Heart left ventricle (tissue), 16 donors: ENCODE results near the gene DDX51. TPM values are rescaled to one million over a fixed set of nuclear protein-coding genes. Genes with fewer than 3 reads are reported as not detected.

Experiments used
- ATAC-seq, 4 donors: fragments of 200-7000 bp; cut with Tn5 transposase; one replicate each; pipeline ENCODE4 v1.9.1; 2020 to 2022; ENCODE audit warnings: moderate library complexity in 4 of 4, mild to moderate bottlenecking in 3 of 4, moderate number of reproducible peaks in 1 of 4
- DNase-seq, 5 donors: peaks; one replicate each; pipeline ENCODE4 v3.0.0-alpha.2; 2020
- H3K27ac ChIP-seq, 12 donors: fragments of 200-600 bp; sonication (generic) in 4 of 12; one replicate each; pipeline versions ENCODE4 v1.5.0 to v1.8.0; 2016 to 2022; ENCODE audit warnings: mild to moderate bottlenecking in 2 of 12
- H3K27me3 ChIP-seq, 9 donors: fragments of 200-600 bp; sonication (generic) in 2 of 9; one replicate each; pipeline versions ENCODE4 v1.5.1 to v1.8.0; 2016 to 2022; ENCODE audit warnings: mild to moderate bottlenecking in 3 of 9
- H3K36me3 ChIP-seq, 9 donors: fragments of 200-600 bp; sonication (generic) in 2 of 9; one replicate each; pipeline versions ENCODE4 v1.5.0 to v1.8.0; 2018 to 2022; ENCODE audit warnings: mild to moderate bottlenecking in 2 of 9
- H3K4me1 ChIP-seq, 12 donors: fragments of 200-600 bp; sonication (generic) in 4 of 12; one replicate each; pipeline versions ENCODE4 v1.5.0 to v1.8.0; 2016 to 2022; ENCODE audit warnings: mild to moderate bottlenecking in 3 of 12
- H3K4me3 ChIP-seq, 12 donors: fragments of 200-600 bp; sonication (generic) in 4 of 12; one replicate each; pipeline versions ENCODE4 v1.5.0 to v1.8.0; 2017 to 2022; ENCODE audit warnings: mild to moderate bottlenecking in 9 of 12, moderate library complexity in 4 of 12
- H3K9me3 ChIP-seq, 12 donors: fragments of 200-600 bp; sonication (generic) in 4 of 12; one replicate each; pipeline versions ENCODE4 v1.5.0 to v1.8.0; 2016 to 2022; ENCODE audit warnings: mild to moderate bottlenecking in 1 of 12
- POLR2A ChIP-seq, 2 donors: fragments of 450-650 bp; IDR thresholded peaks; one replicate each; pipeline ENCODE4 v1.6.1; 2017; ENCODE audit warnings: antibody characterized with exemption in 2 of 2, mild to moderate bottlenecking in 2 of 2, moderate library complexity in 2 of 2
- WGBS, 4 donors: extraction: QIAGEN DNeasy Blood & Tissue Kit in 2 of 4; methylation state at CpG; one replicate each; pipeline versions ENCODE4 v1.1.5 to v1.1.7; 2013 to 2018; 5-methylcytosine and 5-hydroxymethylcytosine counted together
- intact Hi-C, 10 donors: fragments of 100-400 bp; cut with DNase I; formaldehyde crosslinking; loops; one replicate each; pipeline versions ENCODE4 v1.11.1 to v1.14.2; 2022
- polyA plus RNA-seq, 2 donors: library from polyadenylated mRNA; stranded (reverse); fragments of 200-250 nt; gene quantifications; one replicate each; pipeline ENCODE4 v1.2.3, GENCODE V29; 2013
- total RNA-seq, 9 donors: library from RNA; depleted of rRNA in 2 of 9; stranded (reverse); fragments of >200 nt in 2 of 9; fragmentation: NEBNext Ultra II Directional in 3 of 9; extraction: Animal tissue kit (Norgen Biotek cat#: 25700) in 3 of 9; gene quantifications; one replicate each; pipeline versions ENCODE4 v1.1.0 to v1.2.4, GENCODE V29; 2016 to 2023
- TF ChIP-seq, protein P1 (sequence below), 12 donors: fragments of 200-600 bp; sonication (generic) in 4 of 12; IDR thresholded peaks; one replicate each; pipeline versions ENCODE4 v1.5.0 to v1.8.0; 2018 to 2022; ENCODE audit warnings: antibody characterized with exemption in 12 of 12, mild to moderate bottlenecking in 5 of 12
- donor health status: ischemic (EF 13 %, LVEDD 7.1; RV severe dilation, severe dysfunction).
- donor health status: healthy with polysubstance abuse.
- donor health status: DM: no; HTN: yes; CAD: no.
- donor health status: DM: no; HTN: no; CAD: no.
- donor health status: ischemic (EF 25% LVEDD 6.9; RV normal size, moderate dysfunction).
- donor health status: ischemic (EF 25% LVEDD 5.7; RV mildly dilated, moderate dysfunction).
- donor health status: healthy.
- donor health status: DM: yes; HTN: yes; CAD: no.
- donor health status: ischemic (EF 35%, LVEDD 5.7; RV mildly dilated, moderate dysfunction).
- donor health status: nonischemic (EF 11% LVEDD 7.7; RV severe dilation, severe dysfunction).
- donor health status: DM: yes; HTN: yes; CAD: no.
- donor health status: PGD.
- donor health status: ischemic (EF 29% LVEDD 5.4; RV normal size, mild dysfunction).
- donor health status: nonischemic (EF 23%, LVEDD 6.1; RV moderate dilation, normal function).

The DDX51 gene
- total and polyA plus RNA-seq, 11 donors: 4.1 to 14.7 (median 8.6) TPM

DNA sequence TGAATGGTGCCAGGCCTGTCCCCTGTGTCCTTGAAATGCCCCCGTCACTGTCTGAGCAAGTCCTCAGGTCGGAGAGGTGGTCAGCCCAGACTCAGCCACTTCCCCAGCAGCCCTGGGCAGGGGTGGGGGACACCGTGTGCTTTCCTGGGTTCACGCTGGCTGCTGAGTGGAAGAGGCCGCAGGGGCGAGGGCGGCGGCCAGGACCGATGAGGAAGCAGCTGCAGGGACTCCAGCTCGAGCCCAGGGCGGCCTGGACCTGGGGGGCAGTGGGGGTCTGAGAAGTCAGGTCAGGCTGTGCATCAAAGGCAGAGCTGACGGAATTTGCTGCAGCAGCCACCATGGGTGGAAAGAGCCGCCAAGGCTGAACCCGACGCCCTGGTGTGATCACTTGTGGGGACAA is 28.5 kb upstream of the DDX51 start:
- intact Hi-C loops: no loop called here
- Histone ChIP-seq H3K4me3 (no peak overlapping the region), H3K4me1 (no peaks in the 10 kb centered on the region), H3K9me3 (no peaks in the 10 kb centered on the region), H3K27me3 (peaks cover 4 to 83% (median 16%) of the 10 kb centered on the region in 9 donors), H3K36me3 (no peaks in the 10 kb centered on the region), H3K27ac (no peak overlapping the region)
- 59 to 68% (median 63%) methylated on average over 14 to 15 of the region's 15 CpGs for WGBS, 4 donors
- no peak for TF ChIP-seq POLR2A (IDR thresholded peaks at IDR 0.05)
- TF ChIP-seq, protein P1, sequence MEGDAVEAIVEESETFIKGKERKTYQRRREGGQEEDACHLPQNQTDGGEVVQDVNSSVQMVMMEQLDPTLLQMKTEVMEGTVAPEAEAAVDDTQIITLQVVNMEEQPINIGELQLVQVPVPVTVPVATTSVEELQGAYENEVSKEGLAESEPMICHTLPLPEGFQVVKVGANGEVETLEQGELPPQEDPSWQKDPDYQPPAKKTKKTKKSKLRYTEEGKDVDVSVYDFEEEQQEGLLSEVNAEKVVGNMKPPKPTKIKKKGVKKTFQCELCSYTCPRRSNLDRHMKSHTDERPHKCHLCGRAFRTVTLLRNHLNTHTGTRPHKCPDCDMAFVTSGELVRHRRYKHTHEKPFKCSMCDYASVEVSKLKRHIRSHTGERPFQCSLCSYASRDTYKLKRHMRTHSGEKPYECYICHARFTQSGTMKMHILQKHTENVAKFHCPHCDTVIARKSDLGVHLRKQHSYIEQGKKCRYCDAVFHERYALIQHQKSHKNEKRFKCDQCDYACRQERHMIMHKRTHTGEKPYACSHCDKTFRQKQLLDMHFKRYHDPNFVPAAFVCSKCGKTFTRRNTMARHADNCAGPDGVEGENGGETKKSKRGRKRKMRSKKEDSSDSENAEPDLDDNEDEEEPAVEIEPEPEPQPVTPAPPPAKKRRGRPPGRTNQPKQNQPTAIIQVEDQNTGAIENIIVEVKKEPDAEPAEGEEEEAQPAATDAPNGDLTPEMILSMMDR (IDR thresholded peaks at IDR 0.05): no peak
- ATAC-seq (no peak), DNase-seq (peak in 2 of 5 donors; percentile 9 to 15)

GRCh38 chr12:132171968-132172521 is 27.9 kb upstream of the DDX51 start:
- H3K27me3 ChIP-seq: peaks cover 4 to 79% (median 14%) of the 10 kb centered on the region in 9 donors
- ATAC-seq: no peak

DNA sequence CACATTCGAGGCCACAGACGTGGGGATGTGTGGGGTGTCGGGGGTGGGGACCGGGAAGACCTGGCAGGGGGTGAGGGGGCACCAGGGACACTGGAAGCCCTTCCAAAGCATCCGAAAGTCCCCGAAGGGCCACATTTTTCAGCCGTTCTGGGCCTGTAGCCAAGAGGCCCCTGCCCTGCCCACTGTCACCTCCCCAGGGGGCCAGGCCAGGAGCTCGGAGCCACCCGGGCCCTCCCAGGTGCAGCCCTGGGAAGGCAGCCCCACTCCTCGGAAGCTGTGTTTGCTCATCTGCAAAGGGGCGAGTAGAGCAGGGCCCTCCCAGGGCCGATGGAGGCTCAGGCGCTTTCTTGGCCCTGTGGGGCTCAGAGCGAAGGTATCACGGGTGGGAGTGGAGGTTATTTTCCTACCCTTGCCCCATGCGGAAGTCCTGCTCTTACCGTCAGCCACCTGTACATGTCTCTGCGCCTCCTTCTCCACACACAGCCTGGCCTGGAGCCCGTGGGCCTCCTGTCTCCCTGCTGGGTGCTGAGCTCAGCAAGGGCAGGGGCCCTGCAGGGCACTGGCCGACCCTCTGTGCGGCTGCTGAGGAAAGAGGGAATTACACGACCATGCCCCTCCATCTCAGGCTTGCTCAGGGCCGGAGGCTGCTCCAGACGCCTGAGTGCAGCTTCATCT is 27.3 kb upstream of the DDX51 start:
- H3K27me3 ChIP-seq: peaks cover 4 to 73% (median 12%) of the 10 kb centered on the region in 9 donors
- H3K9me3 ChIP-seq: no peaks in the 10 kb centered on the region
- no peak overlapping the region for H3K4me3 ChIP-seq
- DNase-seq: peak in 3 of 5 donors; percentile 9 to 54 (median 15)
- no peak overlapping the region for H3K27ac ChIP-seq
- TF ChIP-seq POLR2A (IDR thresholded peaks at IDR 0.05): no peak
- TF ChIP-seq, protein P1 (IDR thresholded peaks at IDR 0.05): no peak
- intact Hi-C loops: no loop called here
- ATAC-seq: no peak
- no peaks in the 10 kb centered on the region for H3K4me1 ChIP-seq
- no peaks in the 10 kb centered on the region for H3K36me3 ChIP-seq
- 63 to 66% (median 65%) methylated on average over 15 to 24 of the region's 24 CpGs for WGBS, 4 donors

More at GRCh38 chr12:132171968-132172521, 27.9 kb upstream of the DDX51 start:
- H3K4me3 ChIP-seq: no peak overlapping the region
- no peaks in the 10 kb centered on the region for H3K4me1 ChIP-seq
- 79 to 83% (median 80%) methylated on average over 18 to 28 of the region's 28 CpGs for WGBS, 4 donors
- TF ChIP-seq, protein P1 (IDR thresholded peaks at IDR 0.05): no peak
- no peak for TF ChIP-seq POLR2A (IDR thresholded peaks at IDR 0.05)
- peak in 3 of 5 donors; percentile 13 to 47 (median 22) for DNase-seq
- no peaks in the 10 kb centered on the region for H3K9me3 ChIP-seq
- intact Hi-C loops: no loop called here
- H3K27ac ChIP-seq: no peak overlapping the region
- H3K36me3 ChIP-seq: no peaks in the 10 kb centered on the region

DNA sequence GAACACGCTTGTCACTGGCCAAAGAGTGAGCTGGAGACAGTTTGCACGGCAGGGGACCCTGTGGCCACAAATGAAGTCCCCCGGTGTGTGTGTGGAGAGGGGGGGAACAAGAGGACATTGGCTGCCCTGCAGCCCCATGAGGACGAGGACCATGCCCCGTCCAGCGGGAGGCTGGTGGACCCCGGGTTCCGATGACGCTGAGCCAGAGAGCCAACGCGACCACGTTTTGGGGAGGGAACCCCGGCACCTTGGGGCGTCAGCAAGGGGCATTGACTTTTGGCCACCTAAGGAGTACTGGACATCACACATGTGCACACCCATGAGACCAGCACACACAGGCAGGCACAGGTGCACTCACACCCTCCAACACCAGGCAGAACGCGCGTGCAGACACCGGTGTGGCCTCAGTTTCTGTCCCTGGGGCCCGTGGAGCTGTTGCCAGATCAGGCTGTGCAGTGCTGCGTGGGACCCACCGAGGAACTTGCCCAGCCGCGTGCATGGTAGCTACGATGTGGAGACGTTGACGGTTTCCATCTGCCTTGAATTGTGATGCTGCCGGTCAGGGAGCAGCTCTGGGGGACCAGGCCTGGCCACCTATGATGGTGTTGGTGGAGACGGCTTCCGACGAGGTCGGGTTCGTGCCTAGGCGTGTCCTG is 26.6 kb upstream of the DDX51 start:
- DNase-seq: peak in 3 of 5 donors; percentile 18 to 60 (median 23)
- H3K9me3 ChIP-seq: no peaks in the 10 kb centered on the region
- no peak for ATAC-seq
- no peaks in the 10 kb centered on the region for H3K4me1 ChIP-seq
- no peak overlapping the region for H3K27ac ChIP-seq
- no peak for TF ChIP-seq POLR2A (IDR thresholded peaks at IDR 0.05)
- TF ChIP-seq, protein P1 (IDR thresholded peaks at IDR 0.05): no peak
- H3K4me3 ChIP-seq: no peak overlapping the region
- peaks cover 1 to 66% (median 6%) of the 10 kb centered on the region in 9 donors for H3K27me3 ChIP-seq
- H3K36me3 ChIP-seq: no peaks in the 10 kb centered on the region
- 72 to 80% (median 79%) methylated on average over 25 to 33 of the region's 33 CpGs for WGBS, 4 donors
- intact Hi-C loops: no loop called here
